DOHH2 (cell line): ENCODE measurements around the gene NEDD4L.

Experiments used
- EZH2phosphoT487 ChIP-seq: fragments of 200-600 bp; sonication (generic); IDR thresholded peaks from 2 replicates; pipeline ENCODE4 v1.6.1; 2017; ENCODE audit warnings: borderline replicate concordance, mild to moderate bottlenecking, antibody characterized with exemption, low read length, moderate library complexity, mixed read lengths
- TF ChIP-seq, protein P1 (sequence below): fragments of 200-600 bp; sonication (generic); IDR thresholded peaks from one replicate; pipeline ENCODE4 v1.5.1; 2014; ENCODE audit warnings: antibody characterized with exemption, mild to moderate bottlenecking, low read depth, low read length; ENCODE audit not compliant: poor library complexity, severe bottlenecking

GRCh38 chr18:58287353-58288274, 243.6 kb downstream of the NEDD4L start:
- TF ChIP-seq, protein P1, sequence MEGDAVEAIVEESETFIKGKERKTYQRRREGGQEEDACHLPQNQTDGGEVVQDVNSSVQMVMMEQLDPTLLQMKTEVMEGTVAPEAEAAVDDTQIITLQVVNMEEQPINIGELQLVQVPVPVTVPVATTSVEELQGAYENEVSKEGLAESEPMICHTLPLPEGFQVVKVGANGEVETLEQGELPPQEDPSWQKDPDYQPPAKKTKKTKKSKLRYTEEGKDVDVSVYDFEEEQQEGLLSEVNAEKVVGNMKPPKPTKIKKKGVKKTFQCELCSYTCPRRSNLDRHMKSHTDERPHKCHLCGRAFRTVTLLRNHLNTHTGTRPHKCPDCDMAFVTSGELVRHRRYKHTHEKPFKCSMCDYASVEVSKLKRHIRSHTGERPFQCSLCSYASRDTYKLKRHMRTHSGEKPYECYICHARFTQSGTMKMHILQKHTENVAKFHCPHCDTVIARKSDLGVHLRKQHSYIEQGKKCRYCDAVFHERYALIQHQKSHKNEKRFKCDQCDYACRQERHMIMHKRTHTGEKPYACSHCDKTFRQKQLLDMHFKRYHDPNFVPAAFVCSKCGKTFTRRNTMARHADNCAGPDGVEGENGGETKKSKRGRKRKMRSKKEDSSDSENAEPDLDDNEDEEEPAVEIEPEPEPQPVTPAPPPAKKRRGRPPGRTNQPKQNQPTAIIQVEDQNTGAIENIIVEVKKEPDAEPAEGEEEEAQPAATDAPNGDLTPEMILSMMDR, result no peak
- TF ChIP-seq EZH2phosphoT487, result no peak
